ENCODE data around the gene GNL3L.
"Not testable (repeated sequence)": the region's sequence is repeated elsewhere in the genome, so short reads cannot be mapped to it uniquely, and the experiment has no call there.

GNL3L gene

GRCh38 chrX:54561622-54562021, 31.6 kb downstream of the GNL3L start:
- no peak for DNase-seq

GRCh38 chrX:54564936-54565335, 34.9 kb downstream of the GNL3L start:
- no peak for DNase-seq

DNA sequence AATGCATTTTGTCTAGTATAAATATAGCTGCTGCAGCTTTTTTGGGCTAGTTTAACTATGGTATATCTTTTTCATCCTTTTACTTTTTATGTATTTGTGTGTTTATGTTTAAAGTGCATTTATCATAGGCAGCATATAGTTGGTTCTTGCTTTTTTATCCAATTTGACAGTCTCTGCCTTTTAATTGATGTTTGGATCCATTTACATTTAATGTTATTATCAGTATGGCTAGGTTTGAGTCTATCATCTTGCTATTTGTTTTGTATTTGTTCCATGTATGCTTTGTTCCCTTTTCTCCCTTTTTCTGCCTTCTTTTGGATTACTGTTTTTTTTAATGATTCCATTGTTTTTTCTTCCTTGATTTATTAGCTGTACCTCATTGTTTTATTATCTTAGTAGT, 40.3 kb downstream of the GNL3L start:
- no peak for DNase-seq

DNA sequence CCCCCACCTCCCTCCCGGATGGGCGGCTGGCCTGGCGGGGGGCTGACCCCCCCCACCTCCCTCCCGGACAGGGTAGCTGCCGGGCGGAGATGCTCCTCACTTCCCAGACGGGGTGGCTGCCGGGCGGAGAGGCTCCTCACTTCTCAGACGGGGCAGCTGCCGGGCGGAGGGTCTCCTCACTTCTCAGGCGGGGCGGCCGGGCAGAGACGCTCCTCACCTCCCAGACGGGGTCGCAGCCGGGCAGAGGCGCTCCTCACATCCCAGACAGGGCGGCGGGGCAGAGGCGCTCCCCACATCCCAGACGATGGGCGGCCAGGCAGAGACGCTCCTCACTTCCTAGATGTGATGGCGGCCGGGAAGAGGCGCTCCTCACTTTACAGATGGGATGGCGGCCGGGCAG, 42.6 kb downstream of the GNL3L start:
- DNase-seq = not testable (repeated sequence)

GRCh38 chrX:54597728-54598127, 67.7 kb downstream of the GNL3L start:
- no peak for DNase-seq

DNA sequence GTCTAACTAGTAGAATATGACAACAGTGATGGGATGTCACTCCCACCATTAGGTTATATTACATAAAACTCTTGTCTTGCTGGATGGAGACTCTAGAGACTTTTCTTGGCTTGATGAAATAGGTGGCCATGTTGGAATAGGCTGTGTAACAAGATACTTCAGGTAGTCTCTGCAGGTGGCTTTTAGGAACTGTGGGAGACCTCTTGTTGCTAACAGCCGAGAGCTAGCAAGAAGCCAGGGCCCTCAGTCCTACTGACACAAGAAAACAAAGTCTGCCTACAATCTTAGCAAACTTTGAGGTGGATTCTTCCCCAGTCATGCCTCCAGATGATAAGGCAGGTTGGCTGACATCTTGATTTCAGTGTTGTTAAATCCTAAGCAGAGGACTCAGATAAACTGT, 72.5 kb downstream of the GNL3L start:
- DNase-seq = no peak

All from activated CD4-positive, alpha-beta T cell treated with anti-CD3 and anti-CD28 coated beads for 1 hour (primary cell).